Stimulated activated CD8-positive, alpha-beta memory T cell treated with anti-CD3 and anti-CD28 coated beads, Interleukin-4, amount 100 ng/mL, for 48 hours (primary cell): ENCODE data around the gene MEX3B.
A peak's percentile ranks its signal among the peaks of the same experiment; 100 is the strongest.

Source experiments
- DNase-seq: peaks from one replicate; pipeline ENCODE4 v3.0.0-alpha.2; 2020

The MEX3B gene

DNA sequence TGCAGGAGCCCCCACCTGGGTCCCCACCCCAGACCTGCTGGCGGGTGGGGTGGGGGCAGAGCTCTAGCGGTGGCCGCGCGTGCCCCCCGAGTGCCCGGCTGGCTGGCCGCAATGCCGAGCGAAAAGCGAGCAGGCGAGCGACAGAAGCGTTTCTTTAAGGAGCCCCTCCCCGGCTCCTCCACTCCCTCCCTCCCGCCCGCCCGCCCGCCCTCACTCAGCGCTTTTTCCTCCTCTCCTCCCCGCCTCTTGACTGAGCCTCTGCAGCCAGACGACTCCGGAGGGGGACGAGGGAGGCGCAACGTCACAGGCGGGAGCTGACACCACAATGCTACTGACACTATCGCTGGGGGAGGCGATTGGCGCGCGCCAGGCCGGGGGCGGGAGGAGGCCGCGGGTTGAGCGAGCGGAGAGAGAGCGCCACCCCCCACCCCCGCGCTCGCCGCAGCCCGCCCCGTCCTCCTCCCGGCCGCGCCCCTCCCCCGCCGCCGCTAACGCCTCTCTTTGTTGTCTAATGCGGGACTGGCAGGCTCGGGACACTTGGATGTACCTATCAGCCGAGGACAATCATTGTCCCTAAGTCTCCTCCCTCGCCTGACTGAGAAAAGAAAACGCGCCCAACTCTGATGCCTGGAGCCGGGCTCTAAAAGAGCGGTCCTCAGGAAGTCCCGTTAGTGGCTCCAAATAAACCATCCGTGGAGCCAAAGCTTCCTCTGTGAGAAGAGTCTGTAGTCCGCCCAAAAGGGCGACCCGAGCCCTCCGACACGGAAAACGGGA, at the start of gene MEX3B:
TSS of gene MEX3B (minus strand) at position 127 of the 774 bp plus-strand sequence. CDS start 313 bp downstream, outside the sequence.
- DNase-seq = peak; percentile 93

DNA sequence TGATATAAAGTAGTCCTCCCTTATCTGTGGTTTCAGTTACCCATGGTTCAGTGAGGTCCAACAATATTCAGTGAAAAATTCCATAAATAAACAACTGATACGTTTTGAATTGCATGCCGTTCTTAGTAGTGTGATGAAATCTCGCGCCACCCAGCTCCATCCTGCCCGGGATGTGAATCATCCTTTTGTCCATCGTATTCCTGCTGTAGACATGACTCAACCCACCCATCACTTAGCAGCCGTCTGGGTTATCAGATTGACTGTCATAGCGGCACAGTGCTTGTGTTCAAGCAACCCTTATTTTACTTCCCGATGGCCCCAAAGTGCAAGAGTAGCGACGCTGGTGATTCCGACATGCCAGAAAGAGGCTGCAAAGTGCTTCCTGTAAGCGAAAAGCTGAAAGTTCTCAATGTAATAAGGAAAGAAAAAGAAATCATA, 48.0 kb upstream of the MEX3B start:
- no peak for DNase-seq

DNA sequence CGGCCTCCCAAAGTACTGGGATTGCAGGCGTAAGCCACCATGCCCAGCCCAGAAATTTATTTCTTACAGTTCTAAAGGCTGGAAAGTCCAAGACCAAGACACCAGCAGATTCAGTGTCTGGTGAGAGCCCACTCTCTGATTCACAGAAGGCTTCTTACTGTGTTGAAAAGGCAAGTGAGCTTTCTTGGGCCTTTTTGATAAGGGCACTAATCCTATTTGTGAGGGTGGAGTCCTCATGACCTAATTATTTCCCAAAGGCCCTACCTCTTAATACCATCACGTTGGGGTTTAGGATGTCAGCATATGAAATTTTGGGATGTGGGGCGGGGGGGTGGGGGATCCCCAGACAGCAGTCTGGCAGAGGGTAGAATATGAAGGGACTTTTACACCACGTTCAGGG, 47.5 kb upstream of the MEX3B start:
- no peak for DNase-seq

DNA sequence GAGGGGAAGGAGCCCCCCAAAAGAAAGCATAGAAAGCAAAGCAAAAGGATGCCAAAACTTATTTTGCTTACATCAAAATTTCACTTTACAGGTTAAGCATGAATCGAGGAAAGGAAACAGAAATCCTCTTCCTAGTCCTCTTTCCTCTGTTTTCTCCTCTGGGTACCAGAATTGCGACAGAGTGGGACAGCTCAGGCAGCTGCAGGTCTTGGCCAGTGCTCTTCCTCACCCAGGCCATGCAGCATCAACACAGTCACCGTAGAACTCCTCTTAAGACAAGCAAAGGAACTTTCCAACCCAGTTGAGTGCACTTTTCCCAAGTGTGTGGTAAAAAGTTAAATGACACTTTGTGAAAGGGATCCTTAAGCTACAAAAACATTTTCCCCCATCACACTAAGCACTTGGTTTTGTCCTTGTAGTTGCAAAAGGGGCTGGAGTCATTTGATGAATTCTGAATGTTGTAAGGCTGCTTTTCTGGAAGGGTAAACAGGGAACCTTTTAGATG, 45.9 kb upstream of the MEX3B start:
- no peak for DNase-seq

DNA sequence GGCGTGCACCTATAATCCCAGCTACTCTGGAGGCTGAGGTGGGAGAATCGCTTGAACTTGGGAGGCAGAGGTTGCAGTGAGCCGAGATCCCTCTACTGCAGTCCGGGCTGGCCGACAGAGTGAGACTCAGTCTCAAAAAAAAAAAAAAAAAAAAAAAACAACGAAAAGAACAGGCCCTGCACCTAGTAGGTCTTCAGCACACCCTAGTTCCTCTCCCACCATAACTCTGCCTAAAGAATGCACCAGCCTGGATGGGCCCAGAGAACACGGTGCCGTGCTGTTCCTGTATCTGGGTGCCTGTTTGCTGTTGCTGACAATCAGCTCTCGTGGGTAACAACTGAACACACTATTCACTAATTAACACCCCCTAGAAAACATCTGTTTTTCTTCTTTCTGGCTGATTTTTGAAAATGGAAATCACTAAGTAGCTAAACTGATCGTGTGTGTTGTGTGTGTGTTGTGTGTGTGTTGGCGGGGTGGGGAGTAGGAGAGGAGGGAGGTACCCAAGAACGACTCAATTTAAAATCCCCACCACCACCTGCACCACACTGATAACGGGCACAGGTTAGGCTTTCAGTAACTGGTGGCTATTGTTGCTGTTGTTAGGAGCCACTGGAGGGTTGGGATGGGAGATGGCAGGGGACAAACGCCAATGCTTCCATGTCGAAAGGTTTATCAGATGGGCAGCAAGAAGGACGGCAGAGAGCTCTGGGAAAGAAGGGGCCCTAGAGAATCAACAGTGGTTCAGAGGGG, 40.6 kb upstream of the MEX3B start:
- DNase-seq = no peak

DNA sequence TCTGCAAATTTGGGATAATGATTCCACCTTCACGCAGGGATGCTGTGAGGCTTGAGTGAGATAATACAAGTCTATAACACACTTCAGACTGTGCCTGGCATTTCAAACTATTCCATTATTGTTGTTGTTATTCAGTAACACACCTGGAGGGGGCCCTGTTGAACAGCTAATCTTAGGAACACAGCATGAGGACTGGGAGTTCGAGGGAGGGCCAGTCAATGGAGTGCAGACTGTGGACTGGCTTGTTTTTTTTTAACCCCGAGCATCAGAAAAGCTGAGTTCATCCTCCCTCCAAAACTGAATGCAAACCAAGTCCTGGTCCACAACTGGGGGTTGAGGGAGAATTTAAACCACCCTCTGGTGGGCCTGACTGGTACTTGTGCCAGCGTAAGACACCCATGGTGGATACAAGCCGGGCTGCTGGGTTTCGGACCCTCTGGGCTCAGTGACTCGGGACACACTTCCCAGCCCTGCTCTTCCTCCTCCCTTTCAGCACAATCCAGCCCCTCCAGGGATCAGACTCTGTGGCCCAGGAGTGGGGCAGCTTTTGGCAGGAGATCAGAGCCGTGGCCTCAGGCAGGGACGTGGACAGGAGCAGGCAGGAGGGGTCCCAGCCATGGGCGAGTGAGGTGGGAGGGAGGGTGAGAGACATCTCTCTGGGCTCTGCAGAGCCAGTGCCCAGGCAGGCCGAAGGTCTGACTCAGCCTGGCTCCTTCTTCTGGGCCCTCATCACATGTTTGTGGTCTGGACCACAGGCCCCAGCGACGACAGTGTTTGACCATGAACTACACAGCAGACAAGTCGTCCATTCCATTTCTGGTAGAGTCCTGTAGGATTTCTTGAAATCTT, 36.3 kb upstream of the MEX3B start:
- DNase-seq = no peak

DNA sequence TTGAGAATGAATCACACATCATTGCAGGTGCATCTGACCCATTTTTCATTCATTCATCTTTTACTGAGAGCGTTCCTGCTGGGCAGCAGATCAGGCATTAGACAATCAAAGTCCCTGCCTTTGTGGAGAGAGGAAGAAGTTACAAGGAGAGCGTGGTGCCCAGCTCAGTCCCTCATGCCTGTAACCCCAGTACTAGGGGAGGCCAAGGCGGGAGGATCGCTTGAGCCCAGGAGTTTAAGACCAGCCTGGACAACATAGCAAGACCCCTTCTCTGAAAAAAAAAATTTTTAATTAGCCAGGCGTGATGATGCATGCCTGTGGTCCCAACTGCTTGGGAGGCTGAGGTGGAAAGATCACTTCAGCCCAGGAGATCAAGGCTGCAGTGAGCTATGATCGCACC, 35.0 kb upstream of the MEX3B start:
- no peak for DNase-seq

DNA sequence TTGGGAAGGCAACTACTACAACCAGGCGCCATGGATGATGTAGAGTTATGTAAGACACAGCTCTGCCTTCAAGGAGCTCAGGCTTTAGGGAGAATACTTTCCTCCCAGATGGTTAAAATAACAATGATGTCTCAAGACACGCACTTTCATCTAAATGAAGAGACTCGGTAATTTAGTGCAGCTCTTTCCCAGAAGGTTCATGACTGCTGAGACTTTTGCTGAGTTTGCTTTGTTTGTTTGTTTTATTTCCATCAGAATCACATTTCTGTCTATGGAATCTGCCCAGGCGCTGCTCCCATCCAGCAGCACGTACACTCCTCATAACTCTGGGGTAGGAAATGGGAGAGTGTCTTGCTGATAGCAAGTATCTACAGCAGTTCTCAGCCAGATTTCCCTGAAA, 33.9 kb upstream of the MEX3B start:
- DNase-seq = no peak

DNA sequence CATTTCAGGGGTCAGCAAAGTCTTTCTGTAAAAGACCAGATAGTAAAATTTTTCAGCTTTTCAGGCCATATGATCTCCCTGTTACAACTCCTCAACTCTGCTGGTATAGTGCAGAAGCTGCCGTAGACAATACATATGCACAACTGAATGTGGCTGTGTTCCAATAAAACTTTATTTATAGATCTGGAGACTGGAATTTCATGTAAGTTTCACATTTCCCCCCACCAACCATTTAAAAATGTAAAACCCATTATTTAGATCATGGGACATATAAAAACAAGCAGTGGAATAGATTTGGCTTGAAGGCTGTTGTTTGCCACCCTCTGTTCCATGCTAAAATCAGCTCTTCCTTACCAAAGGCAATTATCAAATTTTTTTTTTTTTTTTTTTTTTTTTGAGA, 28.8 kb upstream of the MEX3B start:
- DNase-seq = no peak

DNA sequence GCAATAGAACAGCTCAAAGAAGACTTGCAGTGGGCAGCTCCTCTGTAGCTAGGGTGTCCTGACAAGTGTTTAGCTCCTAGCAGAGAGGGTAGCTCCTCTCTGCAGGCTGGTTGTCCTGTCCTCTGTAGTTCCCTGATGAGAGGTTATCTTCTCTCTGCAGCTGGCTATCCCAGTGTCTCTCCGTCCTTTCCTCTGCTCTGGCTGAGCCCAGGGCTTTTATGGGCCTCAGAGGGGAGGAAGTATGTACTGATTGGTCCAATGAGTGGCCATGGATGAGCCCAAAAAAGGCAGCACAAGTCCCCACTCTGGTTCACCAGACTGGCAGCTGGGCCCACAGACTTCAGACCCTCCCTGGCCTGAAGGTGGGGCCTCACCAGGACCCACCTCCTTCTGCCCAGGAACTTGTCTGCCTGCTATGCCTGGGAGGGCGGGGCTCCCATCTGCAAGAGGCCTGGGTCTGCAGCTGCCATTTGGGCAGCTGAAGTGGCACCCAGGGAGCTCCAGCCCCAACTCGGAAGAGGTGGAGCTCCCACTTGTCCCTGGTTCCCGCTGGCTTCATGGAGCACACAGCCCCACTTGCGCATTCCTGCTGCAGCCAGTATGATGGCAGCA, 27.2 kb upstream of the MEX3B start:
- no peak for DNase-seq

DNA sequence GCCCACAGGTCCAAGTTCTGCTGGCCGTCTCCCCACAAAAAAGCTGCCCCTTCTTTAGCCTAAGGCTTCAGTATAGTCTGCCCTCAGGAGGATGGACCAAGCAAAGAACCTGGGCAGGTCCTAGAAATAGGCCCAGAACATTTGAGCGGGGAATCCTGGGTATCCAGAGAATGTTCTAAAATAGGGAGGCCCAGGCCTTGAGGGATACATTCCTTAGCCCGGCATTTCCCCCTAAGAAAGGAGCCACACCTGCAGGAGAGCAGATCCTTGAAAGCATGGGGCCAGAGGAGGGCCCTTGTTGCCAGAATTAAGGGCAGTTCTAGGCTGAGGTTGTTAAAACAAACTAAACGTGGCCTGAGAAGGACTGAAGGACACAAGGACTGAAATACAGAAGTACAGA, 20.6 kb upstream of the MEX3B start:
- DNase-seq = no peak

DNA sequence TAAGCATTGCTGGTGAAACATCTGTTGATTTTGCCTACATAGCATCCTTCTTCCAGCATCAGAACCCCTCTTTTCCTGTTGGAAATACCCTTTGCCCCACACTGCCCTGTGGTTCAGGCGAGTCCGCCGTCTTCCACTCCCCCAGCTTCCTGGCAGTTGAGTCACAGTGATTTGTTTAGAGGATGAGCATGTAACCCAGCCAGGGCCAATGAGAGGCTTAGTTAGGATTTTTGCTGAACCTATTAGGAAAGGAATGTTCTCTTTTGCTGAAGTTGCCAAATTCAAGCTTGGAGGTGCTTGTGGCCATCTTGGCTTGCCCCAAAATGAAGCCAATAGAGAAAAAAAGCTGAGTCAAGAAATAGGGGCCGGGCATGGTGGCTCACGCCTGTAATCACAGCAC, 19.0 kb upstream of the MEX3B start:
- no peak for DNase-seq

DNA sequence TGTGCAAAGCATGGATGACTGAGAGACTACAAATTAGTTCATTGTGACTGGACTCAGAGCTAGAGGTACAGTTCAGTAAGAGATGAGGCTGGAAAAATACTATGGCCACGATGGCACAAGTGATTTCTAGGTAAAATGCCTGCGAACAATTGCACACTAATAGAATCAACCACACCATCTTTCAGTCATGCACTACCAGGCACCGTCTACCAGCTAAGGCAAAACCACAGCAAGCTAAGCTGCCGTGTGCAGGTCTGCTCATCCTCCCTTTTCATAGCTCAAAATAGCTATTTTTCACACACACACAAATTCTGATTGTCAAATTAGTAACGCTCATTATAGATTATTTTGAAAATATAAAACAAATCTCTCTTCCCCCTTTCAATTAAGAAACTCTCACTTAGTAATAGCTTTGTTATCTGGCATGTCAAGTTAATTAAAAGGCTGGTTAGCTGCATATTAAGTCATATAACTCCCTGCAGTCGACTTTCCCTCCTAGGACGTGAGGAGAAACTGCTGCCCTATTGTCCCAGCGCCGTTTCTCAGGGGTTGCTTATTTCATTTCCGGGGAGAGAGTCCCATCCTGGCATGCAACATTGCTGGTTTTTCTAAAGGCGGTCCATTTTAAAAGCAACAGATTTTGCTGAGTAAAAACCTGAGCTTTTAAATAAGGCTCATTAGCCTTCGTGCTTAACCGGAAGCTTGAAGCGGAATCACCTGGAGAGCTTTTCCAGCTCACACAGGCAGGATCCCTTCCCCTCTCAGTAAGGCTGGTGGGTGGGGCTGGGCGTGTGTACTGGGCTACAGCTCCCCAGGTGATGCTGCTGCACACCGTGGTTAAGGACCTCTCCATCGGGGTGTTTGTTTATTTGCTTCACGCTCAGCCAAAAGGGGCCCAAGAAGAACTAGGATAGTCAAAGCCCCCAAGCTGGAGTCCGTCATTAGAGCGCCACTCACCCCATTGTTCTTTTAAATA, 16.9 kb upstream of the MEX3B start:
- DNase-seq = no peak

DNA sequence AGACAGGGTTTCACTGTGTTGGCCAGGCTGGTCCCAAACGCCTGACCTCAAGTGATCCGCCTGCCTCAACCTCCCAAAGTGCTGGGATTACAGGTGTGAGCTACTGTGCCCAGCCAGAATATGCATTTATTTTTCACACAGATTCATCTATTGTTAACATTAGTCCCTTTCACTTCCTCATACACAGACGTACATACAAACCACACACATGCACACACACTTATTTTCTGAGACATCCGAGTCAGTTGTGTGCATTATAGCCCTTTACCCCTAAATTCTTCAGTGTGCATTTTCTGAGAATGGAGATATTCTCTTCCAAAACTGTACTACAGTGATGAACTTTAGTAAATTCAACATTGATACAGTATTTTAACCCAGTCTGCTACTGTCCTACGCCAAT, 15.0 kb upstream of the MEX3B start:
- DNase-seq = no peak

DNA sequence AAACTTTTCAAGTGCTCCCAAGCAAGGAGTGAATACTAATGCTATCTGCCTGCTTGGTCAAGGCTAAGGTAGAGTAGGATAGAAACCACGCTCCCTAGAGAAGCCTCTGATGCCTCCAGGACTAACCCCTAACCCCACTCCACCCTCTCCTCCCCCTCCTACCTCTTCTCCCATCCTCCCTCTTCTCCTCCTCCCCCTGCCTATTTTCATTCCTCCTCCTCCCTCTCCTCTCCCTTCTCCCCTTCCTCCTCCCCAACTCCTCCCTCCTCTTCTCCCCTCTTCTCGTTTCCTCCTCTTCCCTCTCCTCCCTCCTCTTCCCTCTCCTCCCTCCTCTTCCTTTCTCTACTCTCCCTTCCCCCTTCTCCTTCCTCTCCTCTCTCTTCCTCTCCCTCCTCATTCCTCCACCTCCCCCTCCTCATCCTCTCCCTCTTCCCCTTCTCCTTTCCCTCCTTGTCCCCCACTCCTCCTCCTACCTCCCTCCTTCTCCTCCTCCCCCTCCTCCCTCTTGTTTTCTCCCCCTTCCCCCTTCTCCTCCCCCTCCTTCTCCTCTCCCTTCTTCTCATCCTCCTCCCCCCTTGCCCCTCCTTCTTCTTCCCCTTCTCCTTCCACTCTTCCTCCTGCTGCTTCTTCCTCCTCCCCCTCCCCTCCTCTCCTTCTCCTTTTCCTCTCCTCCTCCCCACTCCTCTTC, 12.8 kb upstream of the MEX3B start:
- DNase-seq = no peak

DNA sequence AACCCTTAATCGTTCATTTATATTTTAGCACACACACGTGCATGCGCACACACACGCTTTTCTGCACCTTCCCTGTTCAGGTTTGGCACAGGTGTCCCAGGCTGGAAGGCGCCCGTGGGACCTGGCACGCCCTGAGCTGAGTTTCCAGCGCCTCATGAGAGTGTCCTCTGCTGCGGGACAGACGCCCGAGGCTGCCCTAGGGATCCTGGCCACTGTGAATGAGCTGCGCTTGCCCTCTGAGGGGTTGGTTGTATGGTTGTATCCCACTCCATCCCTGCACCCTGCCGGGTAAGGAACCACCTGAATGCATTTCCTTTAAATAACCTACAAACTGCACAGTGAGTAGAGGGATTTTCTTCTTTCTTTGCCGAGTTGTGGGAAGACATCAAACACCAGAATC, 12.2 kb upstream of the MEX3B start:
- no peak for DNase-seq

DNA sequence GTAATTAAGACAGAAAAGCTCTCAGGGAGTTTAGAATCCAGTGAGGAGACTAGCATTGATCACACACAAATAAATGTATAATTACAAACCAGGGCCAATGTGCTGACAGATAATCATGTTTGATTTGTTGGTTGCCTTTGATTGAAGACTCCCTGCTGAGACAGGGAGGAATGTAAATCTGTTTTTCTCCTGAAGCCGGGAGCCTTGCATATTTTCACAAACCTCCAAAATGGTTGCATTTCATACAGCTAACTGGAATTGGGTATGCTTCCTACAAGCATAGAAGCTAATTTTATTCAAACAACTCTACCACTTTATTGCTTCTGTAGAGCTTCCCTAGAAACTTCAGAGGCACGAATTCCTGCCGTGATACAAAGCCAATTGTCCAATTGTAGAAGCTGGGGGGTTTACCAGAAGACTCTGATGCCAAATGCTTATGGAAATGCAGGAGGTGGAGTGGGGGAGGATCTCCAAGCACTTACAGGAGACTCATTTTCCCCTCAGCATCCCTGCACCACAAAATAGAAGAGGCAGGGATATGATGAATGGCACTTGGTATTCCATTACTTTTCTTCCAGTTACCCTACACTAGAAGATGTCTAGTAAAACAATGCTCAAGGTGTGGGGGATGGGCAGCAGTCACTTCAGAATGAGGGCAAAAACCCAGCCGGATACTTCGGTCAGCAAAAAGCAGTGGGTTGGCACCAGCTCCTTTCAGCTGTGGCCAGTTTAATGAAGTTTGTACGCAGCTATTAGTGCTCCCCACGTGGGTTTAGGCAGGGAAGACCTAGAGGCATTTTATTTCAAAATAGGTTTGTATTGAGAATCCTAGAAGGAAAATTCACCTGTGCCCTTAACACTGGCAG, 11.4 kb upstream of the MEX3B start:
- DNase-seq = no peak

DNA sequence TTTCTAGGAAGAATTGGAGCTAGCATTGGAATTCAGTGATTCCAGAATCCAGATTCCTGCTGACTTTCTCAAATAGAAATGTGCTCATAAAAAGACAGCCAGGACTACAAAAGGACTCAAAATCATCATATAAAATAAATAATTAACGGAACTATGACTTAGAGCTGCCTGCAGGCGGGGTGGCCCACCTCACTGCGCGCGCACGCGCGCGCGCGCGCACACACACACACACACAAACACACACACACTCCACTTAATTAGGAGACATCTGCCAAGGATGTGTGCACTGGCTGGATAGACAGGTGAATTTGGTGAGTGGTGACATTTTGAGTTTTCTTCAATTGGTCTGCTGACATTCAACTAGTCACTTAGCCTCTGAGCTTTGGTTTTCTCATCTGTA, 6.9 kb upstream of the MEX3B start:
- DNase-seq = no peak

DNA sequence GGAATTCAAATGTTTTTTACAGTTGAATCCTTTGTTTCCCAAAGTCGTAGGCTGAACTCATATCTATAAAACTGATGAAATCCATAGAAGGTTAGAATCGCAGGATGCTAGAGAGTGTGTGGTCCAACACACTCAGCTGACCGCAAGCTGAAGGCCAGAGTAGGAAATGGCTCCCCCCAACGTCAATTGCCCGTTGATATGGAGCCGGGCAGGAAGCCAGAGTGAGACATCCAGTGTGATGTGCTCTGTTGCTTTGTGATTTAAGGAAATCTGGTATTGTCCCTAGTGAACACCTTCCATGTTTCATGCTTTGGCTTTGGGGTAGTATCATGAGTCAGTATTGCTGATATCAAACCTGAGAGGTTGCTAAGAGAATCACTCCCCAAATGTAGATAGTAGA, 5.8 kb upstream of the MEX3B start:
- no peak for DNase-seq

DNA sequence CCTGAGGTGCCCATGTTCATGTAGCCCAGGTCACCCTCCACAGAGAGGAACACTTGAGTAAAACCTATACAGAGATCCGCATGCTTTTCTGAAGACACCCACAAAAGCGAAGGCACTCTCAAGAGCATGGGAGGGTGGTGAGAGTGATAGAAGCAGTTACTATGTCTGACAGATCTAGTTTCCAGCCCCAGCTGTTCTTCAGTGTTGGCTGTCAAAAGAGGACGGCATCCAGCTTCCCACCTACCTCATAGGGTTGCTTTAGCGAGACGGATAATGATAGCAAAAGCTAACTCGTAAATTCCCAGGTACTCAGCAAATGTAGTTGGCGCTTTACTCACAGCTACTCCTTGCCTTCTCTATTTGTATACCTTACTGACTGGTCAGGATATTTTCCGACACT, 3.0 kb upstream of the MEX3B start:
- no peak for DNase-seq
